HEK293T (cell line): ENCODE results near the gene TBC1D22B.

Source experiments
- CTBP1 ChIP-seq: fragments of 450-650 bp; IDR thresholded peaks from 2 replicates; pipeline ENCODE4 v1.6.1; 2016; ENCODE audit warnings: borderline replicate concordance
- ELF4 ChIP-seq: fragments of 450-650 bp; IDR thresholded peaks from 2 replicates; pipeline ENCODE4 v1.6.1; 2017; ENCODE audit warnings: antibody characterized with exemption
- FOXA1 ChIP-seq: fragments of 450-650 bp; IDR thresholded peaks from 2 replicates; pipeline ENCODE4 v1.6.1; 2016; ENCODE audit warnings: mild to moderate bottlenecking
- FOXM1 ChIP-seq: fragments of 450-650 bp; IDR thresholded peaks from 2 replicates; pipeline ENCODE4 v1.6.1; 2017; ENCODE audit warnings: mild to moderate bottlenecking, borderline replicate concordance
- LEF1 ChIP-seq: fragments of 450-650 bp; IDR thresholded peaks from 2 replicates; pipeline ENCODE4 v1.6.1; 2017; ENCODE audit warnings: mild to moderate bottlenecking, borderline replicate concordance
- SP1 ChIP-seq: fragments of 450-650 bp; IDR thresholded peaks from 2 replicates; pipeline ENCODE4 v1.6.1; 2017
- SUZ12 ChIP-seq: fragments of 450-650 bp; IDR thresholded peaks from 2 replicates; pipeline ENCODE4 v1.6.1; 2016; ENCODE audit warnings: mild to moderate bottlenecking
- TF ChIP-seq, protein P1 (sequence below): fragments of 450-650 bp; IDR thresholded peaks from 2 replicates; pipeline ENCODE4 v1.6.1; 2016

GRCh38 chr6:37362101-37362828 lies 104.7 kb downstream of the TBC1D22B start:
- no peak for TF ChIP-seq LEF1
- TF ChIP-seq, protein P1, sequence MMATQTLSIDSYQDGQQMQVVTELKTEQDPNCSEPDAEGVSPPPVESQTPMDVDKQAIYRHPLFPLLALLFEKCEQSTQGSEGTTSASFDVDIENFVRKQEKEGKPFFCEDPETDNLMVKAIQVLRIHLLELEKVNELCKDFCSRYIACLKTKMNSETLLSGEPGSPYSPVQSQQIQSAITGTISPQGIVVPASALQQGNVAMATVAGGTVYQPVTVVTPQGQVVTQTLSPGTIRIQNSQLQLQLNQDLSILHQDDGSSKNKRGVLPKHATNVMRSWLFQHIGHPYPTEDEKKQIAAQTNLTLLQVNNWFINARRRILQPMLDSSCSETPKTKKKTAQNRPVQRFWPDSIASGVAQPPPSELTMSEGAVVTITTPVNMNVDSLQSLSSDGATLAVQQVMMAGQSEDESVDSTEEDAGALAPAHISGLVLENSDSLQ: no peak
- no peak for TF ChIP-seq SP1
- no peak for TF ChIP-seq FOXA1
- TF ChIP-seq FOXM1: no peak
- no peak for TF ChIP-seq ELF4
- TF ChIP-seq SUZ12: no peak
- no peak for TF ChIP-seq CTBP1
